GM12801 (cell line): ENCODE measurements around the gene GCN1.

ENCODE experiments used
- TF ChIP-seq, protein P1 (sequence below): IDR thresholded peaks from one replicate; pipeline ENCODE4 v1.5.1; 2011; ENCODE audit warnings: control low read depth; ENCODE audit not compliant: insufficient read length; ENCODE audit errors: extremely low read depth

GCN1 gene

DNA sequence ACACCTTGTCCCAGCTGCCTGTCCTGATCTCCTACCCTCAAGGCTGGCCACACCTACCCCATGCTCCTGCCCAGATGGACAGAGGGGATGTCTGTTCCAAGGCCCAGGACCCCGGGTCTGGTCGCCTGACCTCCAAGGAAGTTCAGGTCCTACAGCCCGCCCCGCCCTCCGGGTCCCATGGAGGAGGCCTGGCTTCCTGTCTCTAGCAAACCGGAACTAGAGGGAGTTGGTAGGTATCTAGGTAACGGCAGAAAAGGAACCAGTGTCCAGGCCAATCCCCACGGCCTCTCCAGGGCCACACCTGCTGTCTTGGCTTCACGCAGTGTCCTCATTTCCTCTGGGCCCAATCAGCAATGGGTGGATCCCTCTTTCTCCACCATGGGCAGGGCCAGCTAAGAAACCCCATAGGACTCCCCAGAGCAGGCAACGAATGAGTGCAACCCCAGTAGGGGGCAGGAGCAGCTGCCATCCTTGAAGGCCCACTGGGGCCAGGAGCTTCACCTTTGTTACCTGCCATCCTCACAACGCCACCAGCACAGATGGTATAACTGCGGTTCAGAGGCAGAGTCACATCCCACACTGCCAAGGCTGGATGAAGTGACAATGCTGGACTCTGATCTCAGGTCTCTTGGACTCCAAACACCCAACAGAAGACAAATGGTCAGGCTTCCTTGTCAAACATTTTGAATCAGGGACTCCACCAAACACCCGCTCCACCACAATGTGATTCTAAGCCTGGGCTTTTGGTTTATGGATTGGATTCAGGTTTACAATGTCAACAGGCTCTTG, 31.5 kb upstream of the GCN1 start:
- TF ChIP-seq, protein P1, sequence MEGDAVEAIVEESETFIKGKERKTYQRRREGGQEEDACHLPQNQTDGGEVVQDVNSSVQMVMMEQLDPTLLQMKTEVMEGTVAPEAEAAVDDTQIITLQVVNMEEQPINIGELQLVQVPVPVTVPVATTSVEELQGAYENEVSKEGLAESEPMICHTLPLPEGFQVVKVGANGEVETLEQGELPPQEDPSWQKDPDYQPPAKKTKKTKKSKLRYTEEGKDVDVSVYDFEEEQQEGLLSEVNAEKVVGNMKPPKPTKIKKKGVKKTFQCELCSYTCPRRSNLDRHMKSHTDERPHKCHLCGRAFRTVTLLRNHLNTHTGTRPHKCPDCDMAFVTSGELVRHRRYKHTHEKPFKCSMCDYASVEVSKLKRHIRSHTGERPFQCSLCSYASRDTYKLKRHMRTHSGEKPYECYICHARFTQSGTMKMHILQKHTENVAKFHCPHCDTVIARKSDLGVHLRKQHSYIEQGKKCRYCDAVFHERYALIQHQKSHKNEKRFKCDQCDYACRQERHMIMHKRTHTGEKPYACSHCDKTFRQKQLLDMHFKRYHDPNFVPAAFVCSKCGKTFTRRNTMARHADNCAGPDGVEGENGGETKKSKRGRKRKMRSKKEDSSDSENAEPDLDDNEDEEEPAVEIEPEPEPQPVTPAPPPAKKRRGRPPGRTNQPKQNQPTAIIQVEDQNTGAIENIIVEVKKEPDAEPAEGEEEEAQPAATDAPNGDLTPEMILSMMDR, result no peak

DNA sequence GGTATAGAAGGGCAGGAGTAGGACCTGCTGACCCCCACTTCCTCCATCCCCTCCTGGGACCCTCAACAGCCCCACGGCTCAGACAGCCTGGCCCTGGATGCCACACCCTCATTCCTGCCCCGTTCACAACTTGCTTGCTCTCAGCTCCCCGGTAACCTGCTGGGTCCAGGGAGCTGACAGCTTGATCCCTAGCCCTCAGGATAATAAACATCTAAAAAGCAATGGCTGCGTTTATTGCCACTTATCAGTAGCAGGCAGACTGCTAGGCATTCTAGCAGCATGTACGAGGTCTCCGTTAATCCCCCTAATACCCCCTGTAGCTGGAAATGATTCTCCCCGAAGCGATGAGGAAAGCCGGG, 30.7 kb upstream of the GCN1 start:
- TF ChIP-seq, protein P1, result no peak

DNA sequence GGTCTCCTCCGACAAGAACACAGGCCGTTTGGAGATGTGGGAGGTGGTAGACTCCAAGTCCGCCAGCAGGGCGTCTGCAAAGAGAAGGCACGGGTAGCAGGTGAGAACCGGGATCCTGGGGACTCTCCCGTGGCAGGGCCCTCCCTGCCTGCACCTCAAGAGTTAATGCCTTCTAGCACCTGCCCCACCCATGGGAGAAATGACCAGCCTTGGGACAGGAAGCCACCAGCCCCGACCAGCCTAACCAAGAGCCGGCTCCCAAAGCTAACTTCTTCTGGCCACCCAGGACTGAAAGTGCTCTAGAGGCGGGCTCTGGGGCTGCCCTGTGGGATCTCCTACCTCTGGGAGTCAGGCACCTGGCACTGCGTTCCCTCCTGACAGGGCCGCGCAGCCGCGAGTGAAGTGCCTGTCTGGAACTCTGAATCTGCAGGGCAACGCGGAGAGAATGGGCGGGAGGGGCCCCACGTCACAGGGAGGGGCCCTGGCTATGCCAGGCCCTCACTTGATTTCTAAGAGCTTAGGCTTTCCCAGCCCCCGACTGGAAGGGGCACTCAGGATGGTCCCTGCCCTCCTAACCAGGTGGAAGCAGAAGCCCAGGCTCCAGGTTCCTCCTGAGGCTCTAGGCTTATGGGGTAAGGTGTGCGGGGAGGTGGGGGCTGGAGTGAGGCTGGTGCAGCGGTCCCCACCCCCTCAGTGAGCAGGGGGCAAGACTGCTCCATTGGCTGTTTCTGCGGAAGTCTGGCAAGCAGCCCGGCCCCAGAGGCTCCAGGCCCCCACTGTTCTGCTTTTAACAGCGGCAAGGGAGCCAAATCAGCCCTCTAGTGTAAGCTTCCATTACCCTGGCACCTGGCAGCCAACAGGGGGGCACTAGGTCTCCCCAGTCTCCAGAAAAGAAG, 30.0 kb upstream of the GCN1 start:
- TF ChIP-seq, protein P1, result no peak

DNA sequence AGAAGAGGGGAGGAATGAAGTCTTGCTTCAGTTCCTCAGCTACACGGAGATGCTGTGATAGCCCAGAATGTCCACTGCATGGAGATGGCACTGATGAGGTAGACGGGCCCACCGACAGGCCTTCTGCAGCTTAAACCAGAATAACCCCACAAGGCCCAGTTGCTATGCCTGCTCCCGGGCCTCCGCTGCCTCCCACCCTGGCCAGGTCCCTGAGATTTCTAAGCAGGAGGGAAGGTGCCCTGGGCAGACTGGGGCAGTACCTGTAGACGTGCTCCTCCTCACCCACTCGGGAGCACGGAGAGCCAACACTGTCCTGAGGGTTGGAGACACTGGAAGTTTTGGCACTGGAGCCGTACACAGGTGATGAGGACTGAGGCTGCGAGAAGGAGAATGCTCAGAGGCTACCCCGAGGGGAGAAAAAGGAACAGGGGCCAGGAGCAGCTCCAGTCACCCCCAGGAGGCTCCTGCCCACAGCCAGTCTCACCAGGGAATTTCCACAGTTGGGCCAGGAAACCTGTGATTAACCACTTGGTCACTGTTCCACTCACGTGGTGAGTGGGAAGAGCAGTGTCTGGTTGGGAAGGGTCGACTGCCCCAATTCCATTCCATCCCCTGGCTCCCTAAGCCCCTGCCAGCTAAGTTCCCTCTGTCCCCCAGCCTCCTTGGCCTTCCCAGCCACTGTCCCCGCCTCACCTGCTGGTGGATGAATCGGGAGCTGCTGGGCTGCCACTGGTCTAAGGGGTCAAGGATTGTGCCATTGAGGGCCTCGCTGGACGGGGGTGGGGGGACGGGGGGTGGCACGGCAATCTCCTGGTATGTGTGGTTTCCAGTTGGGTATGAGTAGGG, 29.2 kb upstream of the GCN1 start:
- TF ChIP-seq, protein P1, result no peak

DNA sequence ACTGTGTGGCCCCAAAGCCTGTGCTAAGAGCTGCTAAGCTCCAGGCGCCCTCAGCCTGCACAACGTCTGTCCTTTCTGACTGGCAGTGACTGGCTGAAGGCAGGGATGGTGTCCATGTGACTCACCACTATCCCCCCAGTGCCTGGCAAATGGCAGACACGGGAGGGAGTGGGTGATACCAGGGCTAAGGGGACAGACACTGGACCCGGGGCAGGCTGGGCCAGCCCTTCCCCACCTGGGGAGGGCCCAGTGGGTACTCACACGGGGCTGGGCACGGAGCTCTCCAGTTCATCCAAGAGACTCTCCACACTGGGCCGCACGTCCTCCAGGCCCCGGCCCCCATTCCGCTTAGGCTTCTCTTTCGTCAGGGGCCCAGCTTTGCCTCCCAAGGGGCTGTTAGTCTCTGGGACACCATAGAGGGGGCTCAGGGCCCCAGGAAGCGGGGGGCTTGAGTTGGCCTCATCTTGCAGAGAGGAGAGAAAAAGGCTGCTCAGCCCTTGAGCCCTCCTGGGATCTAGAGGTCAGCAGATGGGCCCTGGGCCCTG, 27.8 kb upstream of the GCN1 start:
- TF ChIP-seq, protein P1, result no peak

DNA sequence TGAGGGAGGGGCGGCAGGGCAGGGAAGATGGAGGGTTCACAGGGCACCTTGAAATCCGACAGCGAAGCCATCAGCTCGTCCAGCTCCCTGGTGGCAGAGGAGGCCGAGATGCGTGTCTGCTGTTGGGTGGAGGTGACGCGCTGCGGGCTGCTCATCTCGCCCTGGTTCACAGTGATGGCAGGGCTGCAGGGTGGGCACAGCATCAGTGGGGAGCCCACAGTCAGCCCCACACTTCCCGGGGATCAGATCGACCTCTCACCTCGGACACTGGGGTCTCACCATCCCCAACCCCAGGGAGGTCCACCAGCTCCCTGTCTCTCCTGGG, 27.0 kb upstream of the GCN1 start:
- TF ChIP-seq, protein P1, result no peak
